ENCODE results near the gene SDHB.

SDHB gene

DNA sequence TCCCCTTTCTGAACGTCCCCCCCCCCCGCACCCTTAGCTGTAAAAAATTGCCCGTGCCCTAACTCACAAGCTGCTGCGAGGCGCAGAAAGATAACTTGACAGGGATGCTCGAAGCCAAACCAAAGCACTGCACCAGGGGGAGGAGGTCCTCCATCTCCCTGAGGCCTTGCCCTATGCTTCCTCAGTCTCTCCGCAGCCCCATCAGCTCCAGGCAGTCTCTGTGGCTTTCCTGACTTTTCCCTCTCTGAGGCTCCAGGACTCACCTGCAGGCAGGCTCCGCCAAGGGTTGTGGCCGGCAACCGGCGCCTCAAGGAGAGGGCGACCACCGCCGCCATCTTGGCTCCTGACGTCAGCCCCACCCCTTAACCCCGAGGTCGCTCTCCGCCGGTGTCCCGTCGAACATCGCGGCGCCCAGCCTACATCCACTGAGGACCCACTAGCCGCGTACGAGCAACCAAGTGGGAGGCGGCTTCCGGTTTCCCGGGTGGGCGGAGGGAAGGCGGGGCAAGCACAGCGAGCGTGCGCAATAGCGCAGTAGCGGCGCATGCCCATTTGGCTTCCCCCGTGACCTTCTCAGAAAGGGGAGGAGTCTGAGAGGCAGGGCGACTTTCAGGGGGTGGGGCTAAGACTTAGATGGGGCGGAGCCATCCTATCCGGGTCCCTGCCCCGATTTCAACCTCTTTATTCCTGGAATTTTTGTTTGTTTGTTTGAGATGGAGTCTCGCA lies at the start of gene SDHB (continued):
- TF ChIP-seq ZNF391 (tag by site-specific recombination; IDR thresholded peaks at IDR 0.05; ENCODE audit: borderline replicate concordance, low read depth) = peak; percentile 76; the same call in 1 of the 2 replicates
- TF ChIP-seq KLF9 (tag by site-specific recombination; IDR thresholded peaks at IDR 0.05; ENCODE audit: low read depth) = peak; percentile 90
- TF ChIP-seq ZNF600 (tag by site-specific recombination; IDR thresholded peaks at IDR 0.05) = no peak
- no peak for TF ChIP-seq ZNF175 (tag by site-specific recombination; IDR thresholded peaks at IDR 0.05)
- peak; percentile 84 for TF ChIP-seq ZNF629 (tag by site-specific recombination; IDR thresholded peaks at IDR 0.05)
- no peak for TF ChIP-seq ZBTB21 (tag by site-specific recombination; IDR thresholded peaks at IDR 0.05)
- TF ChIP-seq, protein P1, sequence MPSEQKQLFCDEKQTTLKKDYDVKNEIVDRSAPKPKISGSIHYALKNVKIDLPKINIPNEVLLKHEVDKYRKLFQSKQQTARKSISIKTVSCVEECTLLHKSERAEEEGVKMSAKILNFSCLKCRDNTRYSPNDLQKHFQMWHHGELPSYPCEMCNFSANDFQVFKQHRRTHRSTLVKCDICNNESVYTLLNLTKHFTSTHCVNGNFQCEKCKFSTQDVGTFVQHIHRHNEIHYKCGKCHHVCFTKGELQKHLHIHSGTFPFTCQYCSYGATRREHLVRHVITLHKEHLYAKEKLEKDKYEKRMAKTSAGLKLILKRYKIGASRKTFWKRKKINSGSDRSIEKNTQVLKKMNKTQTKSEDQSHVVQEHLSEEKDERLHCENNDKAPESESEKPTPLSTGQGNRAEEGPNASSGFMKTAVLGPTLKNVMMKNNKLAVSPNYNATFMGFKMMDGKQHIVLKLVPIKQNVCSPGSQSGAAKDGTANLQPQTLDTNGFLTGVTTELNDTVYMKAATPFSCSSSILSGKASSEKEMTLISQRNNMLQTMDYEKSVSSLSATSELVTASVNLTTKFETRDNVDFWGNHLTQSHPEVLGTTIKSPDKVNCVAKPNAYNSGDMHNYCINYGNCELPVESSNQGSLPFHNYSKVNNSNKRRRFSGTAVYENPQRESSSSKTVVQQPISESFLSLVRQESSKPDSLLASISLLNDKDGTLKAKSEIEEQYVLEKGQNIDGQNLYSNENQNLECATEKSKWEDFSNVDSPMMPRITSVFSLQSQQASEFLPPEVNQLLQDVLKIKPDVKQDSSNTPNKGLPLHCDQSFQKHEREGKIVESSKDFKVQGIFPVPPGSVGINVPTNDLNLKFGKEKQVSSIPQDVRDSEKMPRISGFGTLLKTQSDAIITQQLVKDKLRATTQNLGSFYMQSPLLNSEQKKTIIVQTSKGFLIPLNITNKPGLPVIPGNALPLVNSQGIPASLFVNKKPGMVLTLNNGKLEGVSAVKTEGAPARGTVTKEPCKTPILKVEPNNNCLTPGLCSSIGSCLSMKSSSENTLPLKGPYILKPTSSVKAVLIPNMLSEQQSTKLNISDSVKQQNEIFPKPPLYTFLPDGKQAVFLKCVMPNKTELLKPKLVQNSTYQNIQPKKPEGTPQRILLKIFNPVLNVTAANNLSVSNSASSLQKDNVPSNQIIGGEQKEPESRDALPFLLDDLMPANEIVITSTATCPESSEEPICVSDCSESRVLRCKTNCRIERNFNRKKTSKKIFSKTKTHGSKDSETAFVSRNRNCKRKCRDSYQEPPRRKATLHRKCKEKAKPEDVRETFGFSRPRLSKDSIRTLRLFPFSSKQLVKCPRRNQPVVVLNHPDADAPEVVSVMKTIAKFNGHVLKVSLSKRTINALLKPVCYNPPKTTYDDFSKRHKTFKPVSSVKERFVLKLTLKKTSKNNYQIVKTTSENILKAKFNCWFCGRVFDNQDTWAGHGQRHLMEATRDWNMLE (tag by site-specific recombination; conservative IDR thresholded peaks at IDR 0.05; ENCODE audit: low read depth) = 0 out of 2 replicates have a peak, but pooled peaks have one; percentile 33
- TF ChIP-seq, protein P2, sequence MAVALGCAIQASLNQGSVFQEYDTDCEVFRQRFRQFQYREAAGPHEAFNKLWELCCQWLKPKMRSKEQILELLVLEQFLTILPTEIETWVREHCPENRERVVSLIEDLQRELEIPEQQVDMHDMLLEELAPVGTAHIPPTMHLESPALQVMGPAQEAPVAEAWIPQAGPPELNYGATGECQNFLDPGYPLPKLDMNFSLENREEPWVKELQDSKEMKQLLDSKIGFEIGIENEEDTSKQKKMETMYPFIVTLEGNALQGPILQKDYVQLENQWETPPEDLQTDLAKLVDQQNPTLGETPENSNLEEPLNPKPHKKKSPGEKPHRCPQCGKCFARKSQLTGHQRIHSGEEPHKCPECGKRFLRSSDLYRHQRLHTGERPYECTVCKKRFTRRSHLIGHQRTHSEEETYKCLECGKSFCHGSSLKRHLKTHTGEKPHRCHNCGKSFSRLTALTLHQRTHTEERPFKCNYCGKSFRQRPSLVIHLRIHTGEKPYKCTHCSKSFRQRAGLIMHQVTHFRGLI (tag by site-specific recombination; IDR thresholded peaks at IDR 0.05) = peak; percentile 35; the same call in 1 of the 2 replicates
- TF ChIP-seq ZNF202 (tag by site-specific recombination; IDR thresholded peaks at IDR 0.05; ENCODE audit: borderline replicate concordance) = no peak
- TF ChIP-seq ZNF341 (tag by site-specific recombination; IDR thresholded peaks at IDR 0.05; ENCODE audit: low read depth) = no peak
- TF ChIP-seq, protein P3, sequence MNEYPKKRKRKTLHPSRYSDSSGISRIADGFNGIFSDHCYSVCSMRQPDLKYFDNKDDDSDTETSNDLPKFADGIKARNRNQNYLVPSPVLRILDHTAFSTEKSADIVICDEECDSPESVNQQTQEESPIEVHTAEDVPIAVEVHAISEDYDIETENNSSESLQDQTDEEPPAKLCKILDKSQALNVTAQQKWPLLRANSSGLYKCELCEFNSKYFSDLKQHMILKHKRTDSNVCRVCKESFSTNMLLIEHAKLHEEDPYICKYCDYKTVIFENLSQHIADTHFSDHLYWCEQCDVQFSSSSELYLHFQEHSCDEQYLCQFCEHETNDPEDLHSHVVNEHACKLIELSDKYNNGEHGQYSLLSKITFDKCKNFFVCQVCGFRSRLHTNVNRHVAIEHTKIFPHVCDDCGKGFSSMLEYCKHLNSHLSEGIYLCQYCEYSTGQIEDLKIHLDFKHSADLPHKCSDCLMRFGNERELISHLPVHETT (tag by site-specific recombination; IDR thresholded peaks at IDR 0.05) = peak; percentile 67; the same call in 1 of the 2 replicates
- TF ChIP-seq, protein P4, sequence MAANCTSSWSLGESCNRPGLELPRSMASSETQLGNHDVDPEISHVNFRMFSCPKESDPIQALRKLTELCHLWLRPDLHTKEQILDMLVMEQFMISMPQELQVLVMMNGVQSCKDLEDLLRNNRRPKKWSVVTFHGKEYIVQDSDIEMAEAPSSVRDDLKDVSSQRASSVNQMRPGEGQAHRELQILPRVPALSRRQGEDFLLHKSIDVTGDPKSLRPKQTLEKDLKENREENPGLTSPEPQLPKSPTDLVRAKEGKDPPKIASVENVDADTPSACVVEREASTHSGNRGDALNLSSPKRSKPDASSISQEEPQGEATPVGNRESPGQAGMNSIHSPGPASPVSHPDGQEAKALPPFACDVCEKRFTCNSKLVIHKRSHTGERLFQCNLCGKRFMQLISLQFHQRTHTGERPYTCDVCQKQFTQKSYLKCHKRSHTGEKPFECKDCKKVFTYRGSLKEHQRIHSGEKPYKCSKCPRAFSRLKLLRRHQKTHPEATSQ (tag by site-specific recombination; IDR thresholded peaks at IDR 0.05) = peak; percentile 71; the same call in 1 of the 2 replicates
- TF ChIP-seq, protein P5, sequence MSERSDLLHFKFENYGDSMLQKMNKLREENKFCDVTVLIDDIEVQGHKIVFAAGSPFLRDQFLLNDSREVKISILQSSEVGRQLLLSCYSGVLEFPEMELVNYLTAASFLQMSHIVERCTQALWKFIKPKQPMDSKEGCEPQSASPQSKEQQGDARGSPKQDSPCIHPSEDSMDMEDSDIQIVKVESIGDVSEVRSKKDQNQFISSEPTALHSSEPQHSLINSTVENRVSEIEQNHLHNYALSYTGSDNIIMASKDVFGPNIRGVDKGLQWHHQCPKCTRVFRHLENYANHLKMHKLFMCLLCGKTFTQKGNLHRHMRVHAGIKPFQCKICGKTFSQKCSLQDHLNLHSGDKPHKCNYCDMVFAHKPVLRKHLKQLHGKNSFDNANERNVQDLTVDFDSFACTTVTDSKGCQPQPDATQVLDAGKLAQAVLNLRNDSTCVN (tag by site-specific recombination; optimal IDR thresholded peaks at IDR 0.05) = peak; percentile 22
- TF ChIP-seq KLF8 (tag by site-specific recombination; IDR thresholded peaks at IDR 0.05) = peak; percentile 61
- no peak for TF ChIP-seq ZNF701 (tag by site-specific recombination; IDR thresholded peaks at IDR 0.05)
- TF ChIP-seq ZNF791 (tag by site-specific recombination; IDR thresholded peaks at IDR 0.05) = no peak
- peak; percentile 73; the same call in 1 of the 2 replicates for TF ChIP-seq ZNF2 (tag by site-specific recombination; IDR thresholded peaks at IDR 0.05)
- no peak for TF ChIP-seq ZNF707 (tag by site-specific recombination; IDR thresholded peaks at IDR 0.05)
- TF ChIP-seq, protein P6, sequence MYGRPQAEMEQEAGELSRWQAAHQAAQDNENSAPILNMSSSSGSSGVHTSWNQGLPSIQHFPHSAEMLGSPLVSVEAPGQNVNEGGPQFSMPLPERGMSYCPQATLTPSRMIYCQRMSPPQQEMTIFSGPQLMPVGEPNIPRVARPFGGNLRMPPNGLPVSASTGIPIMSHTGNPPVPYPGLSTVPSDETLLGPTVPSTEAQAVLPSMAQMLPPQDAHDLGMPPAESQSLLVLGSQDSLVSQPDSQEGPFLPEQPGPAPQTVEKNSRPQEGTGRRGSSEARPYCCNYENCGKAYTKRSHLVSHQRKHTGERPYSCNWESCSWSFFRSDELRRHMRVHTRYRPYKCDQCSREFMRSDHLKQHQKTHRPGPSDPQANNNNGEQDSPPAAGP (tag by site-specific recombination; IDR thresholded peaks at IDR 0.05) = peak; percentile 66
- TF ChIP-seq, protein P7, sequence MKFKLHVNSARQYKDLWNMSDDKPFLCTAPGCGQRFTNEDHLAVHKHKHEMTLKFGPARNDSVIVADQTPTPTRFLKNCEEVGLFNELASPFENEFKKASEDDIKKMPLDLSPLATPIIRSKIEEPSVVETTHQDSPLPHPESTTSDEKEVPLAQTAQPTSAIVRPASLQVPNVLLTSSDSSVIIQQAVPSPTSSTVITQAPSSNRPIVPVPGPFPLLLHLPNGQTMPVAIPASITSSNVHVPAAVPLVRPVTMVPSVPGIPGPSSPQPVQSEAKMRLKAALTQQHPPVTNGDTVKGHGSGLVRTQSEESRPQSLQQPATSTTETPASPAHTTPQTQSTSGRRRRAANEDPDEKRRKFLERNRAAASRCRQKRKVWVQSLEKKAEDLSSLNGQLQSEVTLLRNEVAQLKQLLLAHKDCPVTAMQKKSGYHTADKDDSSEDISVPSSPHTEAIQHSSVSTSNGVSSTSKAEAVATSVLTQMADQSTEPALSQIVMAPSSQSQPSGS (tag by site-specific recombination; IDR thresholded peaks at IDR 0.05; ENCODE audit: low read depth) = peak; percentile 69; the same call in 1 of the 2 replicates
- TF ChIP-seq ZNF768 (tag by site-specific recombination; IDR thresholded peaks at IDR 0.05) = no peak
- TF ChIP-seq, protein P8, sequence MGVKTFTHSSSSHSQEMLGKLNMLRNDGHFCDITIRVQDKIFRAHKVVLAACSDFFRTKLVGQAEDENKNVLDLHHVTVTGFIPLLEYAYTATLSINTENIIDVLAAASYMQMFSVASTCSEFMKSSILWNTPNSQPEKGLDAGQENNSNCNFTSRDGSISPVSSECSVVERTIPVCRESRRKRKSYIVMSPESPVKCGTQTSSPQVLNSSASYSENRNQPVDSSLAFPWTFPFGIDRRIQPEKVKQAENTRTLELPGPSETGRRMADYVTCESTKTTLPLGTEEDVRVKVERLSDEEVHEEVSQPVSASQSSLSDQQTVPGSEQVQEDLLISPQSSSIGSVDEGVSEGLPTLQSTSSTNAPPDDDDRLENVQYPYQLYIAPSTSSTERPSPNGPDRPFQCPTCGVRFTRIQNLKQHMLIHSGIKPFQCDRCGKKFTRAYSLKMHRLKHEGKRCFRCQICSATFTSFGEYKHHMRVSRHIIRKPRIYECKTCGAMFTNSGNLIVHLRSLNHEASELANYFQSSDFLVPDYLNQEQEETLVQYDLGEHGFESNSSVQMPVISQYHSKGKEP (tag by site-specific recombination; IDR thresholded peaks at IDR 0.05) = no peak

Data from HEK293 (cell line).